K562 (cell line): ENCODE results near the gene GMDS.

Experiments
- ARID3A ChIP-seq: IDR thresholded peaks from 2 replicates; pipeline ENCODE4 v1.6.1; 2012; ENCODE audit warnings: low read depth, low read length, improper control_type of control experiment, borderline replicate concordance
- FOXM1 ChIP-seq, 2 experiments: fragments of 450-650 bp in 1 of 2; sonication (generic) in 1 of 2; formaldehyde crosslinking in 1 of 2; IDR thresholded peaks; 2 replicates each; pipeline versions ENCODE4 v1.6.1 to v1.9.0; 2017 to 2022; ENCODE audit warnings: low read depth in 2 of 2, mild to moderate bottlenecking in 2 of 2, missing genetic modification reagents in 1 of 2, moderate library complexity in 1 of 2
- ILF3 ChIP-seq: fragments of 450-650 bp; IDR thresholded peaks from 2 replicates; pipeline ENCODE4 v1.6.1; 2018; ENCODE audit warnings: antibody characterized with exemption, mild to moderate bottlenecking, moderate library complexity, borderline replicate concordance
- ZNF175 ChIP-seq: fragments of 200-800 bp; sonication (Bioruptor generic); IDR thresholded peaks from 2 replicates; pipeline ENCODE4 v1.6.1; 2016; ENCODE audit warnings: low read depth, mild to moderate bottlenecking, missing genetic modification characterization, missing compliant biosample characterization

- TF ChIP-seq ZNF175: no peak
- TF ChIP-seq ARID3A: no peak
- TF ChIP-seq FOXM1 (IDR thresholded peaks at IDR 0.05; ENCODE audit: low read depth): no peak
- TF ChIP-seq FOXM1 (CRISPR knock-in tag; IDR thresholded peaks at IDR 0.05; ENCODE audit: low read depth): no peak
- no peak for TF ChIP-seq ILF3
Measured at GRCh38 chr6:2185466-2185865, 59.9 kb downstream of the GMDS start.
